AG09319 (cell line): ENCODE measurements around the gene NTF4.

ENCODE experiments used
- DNase-seq: peaks from one replicate; pipeline ENCODE4 v3.0.0-alpha.2; 2010; ENCODE audit warnings: low read depth; ENCODE audit errors: extremely low read depth
- CTCF ChIP-seq: IDR thresholded peaks from 2 replicates; pipeline ENCODE4 v1.5.1; 2011; ENCODE audit warnings: low read depth, mild to moderate bottlenecking, inconsistent platforms, low read length, moderate library complexity

NTF4 gene

GRCh38 chr19:49098795-49099194, 34.2 kb upstream of the NTF4 start:
- DNase-seq = no peak
- no peak for TF ChIP-seq CTCF

GRCh38 chr19:49097453-49098288, 33.1 kb upstream of the NTF4 start:
- TF ChIP-seq CTCF = peak; percentile 100
- DNase-seq = no peak

- DNase-seq = no peak
- TF ChIP-seq CTCF = no peak
Measured at GRCh38 chr19:49094505-49095482, 30.2 kb upstream of the NTF4 start.

GRCh38 chr19:49092686-49093085, 28.1 kb upstream of the NTF4 start:
- TF ChIP-seq CTCF = no peak
- no peak for DNase-seq

GRCh38 chr19:49091391-49092038, 26.9 kb upstream of the NTF4 start:
- DNase-seq = no peak
- no peak for TF ChIP-seq CTCF

GRCh38 chr19:49086296-49086695, 21.7 kb upstream of the NTF4 start:
- no peak for TF ChIP-seq CTCF
- DNase-seq = no peak
